GM12878 (cell line): ENCODE data around the gene NEK7. TPM values are rescaled to one million over a fixed set of nuclear protein-coding genes. Genes with fewer than 3 reads are reported as not detected.

Experiments
- ATAC-seq: fragments of 200-7000 bp; cut with Tn5 transposase; 3 replicates; pipeline ENCODE4 v1.9.1; 2020; ENCODE audit warnings: mild to moderate bottlenecking, moderate library complexity
- BruUV-seq: library from RNA; stranded (reverse); fragments of 400-500 nt; replicated peaks from 2 replicates; lab custom pipeline; 2021; lab: Mats Ljungman, UMichigan
- CTCF ChIA-PET: fragments of 300-600 bp; sonication (Branson Sonifier 250); formaldehyde crosslinking; extraction: SDS; loops from one replicate; lab custom pipeline; 2021; ENCODE audit warnings: inconsistent platforms; lab: Yijun Ruan, JAX
- POLR2A ChIA-PET: fragments of 350-600 bp; formaldehyde crosslinking; extraction: SDS; loops from one replicate; lab custom pipeline; 2021; ENCODE audit warnings: inconsistent platforms; lab: Charles Lee
- RAD21 ChIA-PET: fragments of 300-600 bp; sonication (Branson Sonifier 250); formaldehyde crosslinking; loops from one replicate; lab custom pipeline; 2023; ENCODE audit warnings: antibody characterized with exemption; ENCODE audit not compliant: unreplicated experiment; lab: Charles Lee
- SMC1A ChIA-PET: fragments of 300-600 bp; sonication (Branson Sonifier 250); formaldehyde crosslinking; loops from one replicate; lab custom pipeline; 2023; ENCODE audit not compliant: unreplicated experiment, uncharacterized antibody; lab: Charles Lee
- DNase-seq: peaks from one replicate; pipeline ENCODE4 v3.0.0-alpha.2; 2011; ENCODE audit warnings: low read depth, low spot score
- FAIRE-seq: peaks from 3 replicates; lab custom pipeline; 2011; peaks lifted over from hg19 to GRCh38; lab: Jason Lieb, UNC
- H2AFZ ChIP-seq: 2 replicates; pipeline ENCODE4 v1.6.0; 2011; ENCODE audit warnings: low read depth, low read length, control low read depth; ENCODE audit not compliant: control insufficient read depth
- H3K27ac ChIP-seq: 2 replicates; pipeline ENCODE4 v1.5.1; 2011; ENCODE audit warnings: control low read depth; ENCODE audit not compliant: control insufficient read depth, insufficient read depth
- H3K27me3 ChIP-seq, 2 experiments: replicated peaks in 1 of 2; 2 replicates each; pipeline versions ENCODE4 v1.6.0 to v1.6.1; 2011; ENCODE audit warnings: low read length in 1 of 2; ENCODE audit not compliant: control insufficient read depth in 2 of 2, insufficient read depth in 2 of 2
- H3K36me3 ChIP-seq, 2 experiments: 2 replicates each; pipeline ENCODE4 v1.5.1; 2011; ENCODE audit warnings: low read length in 1 of 2; ENCODE audit not compliant: control insufficient read depth in 2 of 2, insufficient read depth in 2 of 2
- H3K4me1 ChIP-seq: 2 replicates; pipeline ENCODE4 v1.6.1; 2011; ENCODE audit warnings: mild to moderate bottlenecking, low read length, moderate library complexity, mixed read lengths; ENCODE audit not compliant: control insufficient read depth, insufficient read depth
- H3K4me2 ChIP-seq: 2 replicates; pipeline ENCODE4 v1.6.0; 2011; ENCODE audit warnings: control low read depth; ENCODE audit not compliant: control insufficient read depth, insufficient read depth
- H3K4me3 ChIP-seq: fragments of 200-600 bp; sonication (generic); 2 replicates; pipeline ENCODE4 v1.5.1; 2016
- H3K79me2 ChIP-seq: 2 replicates; pipeline ENCODE4 v1.6.0; 2011; ENCODE audit warnings: low read length; ENCODE audit not compliant: control insufficient read depth, insufficient read depth
- H3K9ac ChIP-seq: 2 replicates; pipeline ENCODE4 v1.8.0; 2011; ENCODE audit warnings: low read length, control low read depth, mixed read lengths; ENCODE audit not compliant: control insufficient read depth, insufficient read depth
- H3K9me3 ChIP-seq: replicated peaks from 3 replicates; pipeline ENCODE4 v1.5.1; 2011; ENCODE audit warnings: mild to moderate bottlenecking, low read length; ENCODE audit not compliant: control insufficient read depth, insufficient read depth
- H4K20me1 ChIP-seq: 2 replicates; pipeline ENCODE4 v1.6.0; 2011; ENCODE audit not compliant: control insufficient read depth, insufficient read depth
- CREM ChIP-seq: IDR thresholded peaks from 2 replicates; pipeline ENCODE4 v1.6.1; 2014; ENCODE audit warnings: antibody characterized with exemption, low read depth
- CUX1 ChIP-seq: IDR thresholded peaks from 2 replicates; pipeline ENCODE4 v1.6.1; 2012; ENCODE audit warnings: improper control_type of control experiment, low read depth, low read length; ENCODE audit not compliant: insufficient replicate concordance
- WGBS: methylation state at CpG from one replicate; pipeline ENCODE4 v1.1.6; 2016; ENCODE audit warnings: low lambda C conversion rate; ENCODE audit not compliant: insufficient replicate concordance, insufficient coverage; ENCODE audit errors: missing lambda C conversion rate; 5-methylcytosine and 5-hydroxymethylcytosine counted together
- in situ Hi-C: fragments of 300-500 bp; cut with MboI; formaldehyde crosslinking; loops from 9 replicates; pipeline ENCODE4 v1.14.3; 2018; ENCODE audit warnings: mixed read lengths
- intact Hi-C: fragments of 100-400 bp; cut with micrococcal nuclease; formaldehyde crosslinking; loops from one replicate; pipeline ENCODE4 v1.14.2; 2022; ENCODE audit not compliant: unreplicated experiment
- polyA plus RNA-seq, 11 experiments: library from polyadenylated mRNA; depleted of rRNA in 4 of 11; unstranded in 6 of 11; stranded (reverse) in 5 of 11; fragments of >200 nt; fragmentation: Nextera tagmentation in 4 of 11; fragmentation: Illumina TruSeq in 1 of 11; extraction: Ambion mirVana in 4 of 11; extraction: Trizol in 1 of 11; gene quantifications; 1 replicate in 1 of 11; 2 replicates in 10 of 11; pipeline versions ENCODE4 v1.2.1 to v1.2.3, GENCODE V29; 2011 to 2016; ENCODE audit warnings: inconsistent platforms in 2 of 11, missing spikeins in 2 of 11, low read depth in 1 of 11
- total RNA-seq, 4 experiments: library from RNA; depleted of rRNA in 3 of 4; stranded (reverse); fragments of >200 nt in 3 of 4; fragmentation: Illumina TruSeq in 1 of 4; extraction: Trizol in 1 of 4; gene quantifications; 2 replicates each; pipeline versions ENCODE4 v1.2.1 to v1.2.3, GENCODE V29; 2013 to 2021

Gene NEK7
- total and polyA plus RNA-seq, 10 of the 15 experiments (the other 5 are each of a cell fraction or from before 2014, with no cell fraction given), result 9.4 to 77.7 (median 24.0) TPM

- intact Hi-C loops (no loop called here), in situ Hi-C loops (no loop called here)
- CTCF ChIA-PET, result interaction anchor here (0.6 to 2.1 kb wide), 2 partner anchors 12 to 23 kb away, joined by 3 to 9 read pairs; no protein-coding TSS in a partner anchor
- peaks cover 3% of the 10 kb centered on the region; the same call in 1 of the 2 replicates for H3K4me1 ChIP-seq
- no peaks in the 10 kb centered on the region for H3K27me3 ChIP-seq
- 90% methylated on average over 3 of the region's 3 CpGs for WGBS
- H4K20me1 ChIP-seq, result no peaks in the 10 kb centered on the region
- DNase-seq (no peak), FAIRE-seq (no peak), ATAC-seq (no peak)
- no peaks in the 10 kb centered on the region; the same call in 1 of the 2 replicates for H3K79me2 ChIP-seq
- H2AFZ ChIP-seq, result no peak overlapping the region
- H3K36me3 ChIP-seq, result no peaks in the 10 kb centered on the region
- H3K9ac ChIP-seq, result no peak overlapping the region
- peaks cover 7% of the 10 kb centered on the region; the same call in 2 of the 3 replicates for H3K9me3 ChIP-seq
- TF ChIP-seq CREM (no peak), CUX1 (no peak)
- no peak overlapping the region for H3K27ac ChIP-seq
- RAD21 ChIA-PET, result no interaction called here
- BruUV-seq, result no TSS peak
- H3K4me3 ChIP-seq, result no peak overlapping the region
- H3K4me2 ChIP-seq, result no peak overlapping the region
- POLR2A ChIA-PET, result no interaction called here
- SMC1A ChIA-PET, result interaction anchor here (0.7 to 2.2 kb wide), 5 partner anchors 9 to 61 kb away, joined by 3 to 7 read pairs (median 4); no protein-coding TSS in a partner anchor
Observed at GRCh38 chr1:198232940-198233675, 76.3 kb downstream of the NEK7 start.
